GM18519 (cell line): ENCODE results near the gene CPOX.
"Not testable (repeated sequence)": the region's sequence is repeated elsewhere in the genome, so short reads cannot be mapped to it uniquely, and the experiment has no call there.

Source experiments
- ATAC-seq: cut with Tn5 transposase; IDR thresholded peaks from one replicate; pipeline ENCODE4 v1.9.1; 2021; ENCODE audit warnings: mild to moderate bottlenecking, moderate library complexity; ENCODE audit not compliant: unreplicated experiment, low FRiP score

The CPOX gene

DNA sequence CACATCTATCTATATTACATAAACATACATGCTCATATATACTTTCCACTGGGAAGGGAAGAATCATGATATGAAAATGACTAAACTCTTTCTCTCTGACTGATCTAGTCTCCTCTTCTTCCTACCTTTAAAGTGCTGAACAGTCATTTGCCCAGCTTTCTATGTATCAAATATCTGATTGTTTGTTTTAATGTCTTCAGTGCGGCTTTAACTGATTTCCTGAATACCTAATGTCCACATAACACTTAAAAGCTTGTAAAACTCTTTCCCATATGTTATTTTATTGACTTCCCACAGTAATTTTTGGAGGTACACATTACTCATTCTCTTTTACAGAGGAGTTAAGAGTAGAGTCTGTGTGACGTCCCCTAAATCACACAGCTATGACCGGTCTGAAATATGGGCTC lies 28.2 kb downstream of the CPOX start:
- ATAC-seq, result peak; percentile 20

DNA sequence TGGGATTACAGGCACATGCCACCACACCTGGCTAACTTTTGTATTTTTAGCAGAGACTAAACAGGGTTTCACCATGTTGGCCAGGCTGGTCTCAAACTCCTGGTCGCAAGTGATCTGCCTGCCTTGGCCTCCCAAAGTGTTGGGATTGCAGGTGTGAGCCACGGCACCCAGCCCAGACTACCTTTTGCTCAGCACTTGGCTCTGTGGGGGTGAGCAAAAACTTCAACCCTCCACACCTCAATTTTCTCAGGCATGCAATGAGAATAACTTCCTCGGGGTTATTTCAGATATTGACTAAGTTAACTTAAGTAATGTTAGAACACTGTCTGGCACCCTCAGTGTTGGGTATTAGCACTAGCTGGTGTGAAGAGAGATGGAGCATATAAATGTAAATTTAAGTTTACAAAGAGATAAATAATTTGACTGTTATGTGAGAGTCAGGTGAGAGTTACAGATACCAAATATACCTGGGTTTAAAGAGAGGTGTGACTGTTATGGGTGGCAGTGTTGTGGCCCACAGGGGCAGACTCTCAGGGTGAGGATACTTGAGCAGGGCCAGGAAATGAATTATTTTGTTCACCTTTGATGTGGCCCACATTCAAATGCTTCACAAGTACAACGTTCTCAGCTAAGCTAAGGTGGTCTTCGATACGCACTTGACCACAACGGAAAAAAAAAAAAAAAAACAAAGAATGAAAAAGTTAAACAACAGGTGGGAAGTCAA lies 29.0 kb downstream of the CPOX start:
- ATAC-seq, result no peak

- ATAC-seq, result peak; percentile 44
Observed at GRCh38 chr3:98563661-98564281, 29.6 kb downstream of the CPOX start.

DNA sequence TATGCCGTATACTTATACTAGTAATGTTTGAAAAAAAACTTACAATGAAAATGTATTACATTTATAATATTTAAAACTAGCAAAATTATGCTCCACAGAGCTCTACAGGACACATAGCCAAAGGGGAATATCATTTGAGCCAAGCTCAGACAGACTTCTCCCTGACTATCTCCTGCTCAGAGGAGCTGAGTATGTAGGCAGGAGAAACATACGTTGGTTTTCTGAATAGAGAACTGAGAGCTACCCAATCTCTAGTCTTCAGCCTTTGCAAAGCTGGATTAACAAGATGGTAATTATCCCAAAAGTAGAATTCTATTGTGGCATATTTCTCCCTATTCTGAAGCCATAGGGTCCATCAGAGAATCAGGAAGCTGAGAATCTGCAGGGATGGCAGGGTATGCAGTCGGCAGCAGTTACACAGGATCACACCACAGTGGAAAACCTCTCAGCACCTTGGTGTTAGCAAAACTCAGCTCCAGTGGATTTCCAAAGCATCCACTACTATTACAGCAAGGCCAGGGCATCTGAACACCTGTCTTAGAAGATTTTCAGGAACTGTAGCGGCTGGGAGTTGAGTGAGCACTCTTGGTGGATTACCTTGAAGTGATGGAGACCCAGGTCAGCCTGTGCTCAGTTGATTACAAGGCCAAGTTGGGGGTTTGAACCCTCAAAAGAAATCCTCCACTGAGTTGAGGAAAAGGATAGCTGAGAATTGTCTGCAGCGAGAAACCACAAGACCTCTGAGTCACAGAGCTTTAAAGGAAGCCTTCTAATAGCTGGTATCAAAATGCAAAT lies 31.5 kb downstream of the CPOX start:
- no peak for ATAC-seq

DNA sequence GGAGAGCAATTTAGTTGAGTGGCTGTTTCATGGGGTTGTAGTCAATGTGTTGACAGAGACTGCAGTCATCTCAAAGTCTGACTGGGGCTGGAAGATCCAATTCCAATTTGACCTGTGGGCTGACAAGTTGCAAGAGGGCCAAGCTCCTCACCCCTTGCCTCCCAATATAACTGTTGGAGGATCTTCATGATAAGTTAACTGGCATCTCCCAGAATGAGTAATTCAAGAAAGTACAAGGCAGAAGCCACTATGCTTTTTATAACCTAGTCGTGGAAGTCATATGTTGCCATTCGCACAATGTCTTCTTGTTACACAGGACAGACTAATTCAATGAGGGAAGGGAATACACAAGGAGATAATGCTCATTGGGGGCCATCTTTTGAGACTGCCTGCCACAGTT lies 32.5 kb downstream of the CPOX start:
- no peak for ATAC-seq

DNA sequence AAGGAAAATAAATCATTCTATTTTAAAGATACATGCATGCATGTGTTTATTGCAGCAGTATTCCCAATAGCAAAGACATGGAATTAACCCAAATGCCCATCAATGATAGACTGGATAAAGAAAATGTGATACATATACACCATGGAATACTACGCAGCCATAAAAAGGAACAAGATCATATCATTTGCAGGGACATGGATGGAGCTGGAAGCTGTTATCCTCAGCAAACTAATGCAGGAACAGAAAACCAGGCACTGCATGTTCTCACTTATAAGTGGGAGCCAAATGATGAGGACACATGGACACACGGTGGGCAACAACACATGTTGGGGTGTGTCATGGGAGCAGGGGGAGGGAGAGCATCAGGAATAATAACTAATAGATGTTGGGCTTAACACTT lies 33.6 kb downstream of the CPOX start:
- not testable (repeated sequence) for ATAC-seq

DNA sequence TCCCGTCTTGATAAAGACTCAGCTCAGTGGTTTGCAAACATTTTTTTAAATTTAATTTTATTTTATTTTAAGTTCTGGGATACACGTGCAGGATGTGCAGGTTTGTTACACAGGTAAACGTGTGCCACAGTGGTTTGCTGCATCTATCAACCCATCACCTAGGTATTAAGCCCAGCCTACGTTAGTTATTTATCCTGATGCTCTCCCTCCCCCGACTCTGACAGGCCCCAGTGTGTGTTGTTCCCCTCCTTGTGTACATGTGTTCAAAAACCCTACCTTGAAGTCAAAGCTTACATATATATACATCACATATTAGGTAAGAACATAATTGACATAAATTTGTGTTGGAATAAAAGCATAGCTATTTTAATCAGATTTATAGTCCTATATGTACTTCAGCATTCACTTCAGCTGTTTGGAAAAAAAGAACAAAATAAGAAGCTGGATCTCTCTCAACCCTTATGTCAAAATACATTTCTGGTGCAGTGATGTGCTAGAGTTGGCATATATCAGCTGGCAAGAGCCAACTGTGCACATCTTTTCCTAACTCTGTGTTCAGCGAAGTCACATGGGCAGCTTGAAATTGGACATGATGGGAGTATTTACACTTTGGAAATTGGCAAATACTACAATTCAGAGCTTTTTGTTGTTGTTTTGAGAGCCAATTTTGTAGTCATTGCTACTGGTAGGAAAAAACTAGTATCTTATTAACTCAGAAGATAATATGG lies 35.1 kb downstream of the CPOX start:
- no peak for ATAC-seq

GRCh38 chr3:98557324-98558010 lies 35.9 kb downstream of the CPOX start:
- no peak for ATAC-seq

DNA sequence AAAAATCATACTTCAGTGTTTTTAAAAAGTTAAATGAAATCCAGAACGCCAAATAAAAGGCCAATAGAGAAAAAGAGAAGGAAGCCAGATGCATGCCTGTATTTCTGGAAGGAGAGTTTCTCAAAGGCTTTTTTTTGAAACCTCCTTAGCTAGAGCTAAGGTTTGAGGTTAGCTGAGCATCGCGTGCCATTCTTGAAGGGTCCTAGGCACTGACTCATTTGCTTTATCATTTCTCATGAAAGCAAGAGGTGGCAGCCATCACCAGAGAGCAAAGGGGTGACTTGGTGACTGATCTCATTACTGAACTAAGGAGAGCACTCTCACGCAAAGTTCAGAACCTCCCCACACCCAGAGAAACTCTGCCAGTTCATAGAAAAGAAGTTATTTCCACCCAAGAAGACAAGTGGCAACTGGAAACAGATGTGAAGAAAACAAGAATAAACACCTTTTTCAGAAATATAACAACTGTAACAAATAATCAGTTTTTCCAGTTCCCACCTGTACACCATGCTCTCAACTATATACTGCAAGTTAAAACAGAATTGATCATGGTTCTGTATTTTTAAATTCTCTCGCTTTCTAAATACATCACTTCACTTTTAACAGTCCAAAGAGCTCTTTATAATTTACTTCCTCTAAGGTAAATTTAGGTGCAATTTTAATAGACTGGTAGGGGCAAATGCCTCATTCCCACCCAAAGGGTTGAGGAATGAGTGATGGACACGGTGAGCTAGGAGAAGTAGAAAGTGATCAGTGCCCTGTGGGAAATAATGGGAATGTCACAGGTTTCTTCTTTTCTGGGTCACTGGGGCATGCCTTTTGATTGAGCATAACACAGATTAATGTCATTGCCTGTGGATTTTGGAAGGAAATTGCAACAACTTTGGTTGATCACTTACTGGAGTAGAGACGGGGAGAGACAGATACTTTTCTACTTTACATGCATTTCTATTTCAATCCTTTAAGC lies 37.0 kb downstream of the CPOX start:
- peak; percentile 69 for ATAC-seq

GRCh38 chr3:98555025-98555379 lies 38.4 kb downstream of the CPOX start:
- no peak for ATAC-seq

DNA sequence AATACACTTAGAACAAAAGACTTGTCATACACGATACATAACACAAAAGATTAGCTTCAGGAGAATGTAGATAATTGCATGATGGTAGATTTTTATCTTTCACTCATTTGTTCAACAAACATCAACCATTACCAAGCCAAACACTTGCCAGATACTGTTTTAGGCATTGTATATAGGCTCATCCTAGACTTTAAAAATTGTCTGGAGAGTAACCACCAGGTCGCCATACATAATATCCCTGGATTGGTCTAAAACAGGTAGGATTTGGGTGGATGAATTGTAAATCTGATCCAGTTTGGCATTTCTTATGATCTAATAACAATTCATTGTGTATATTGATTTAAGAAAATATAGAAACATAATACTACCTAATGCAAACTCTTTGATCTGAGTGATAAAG lies 38.8 kb downstream of the CPOX start:
- no peak for ATAC-seq

DNA sequence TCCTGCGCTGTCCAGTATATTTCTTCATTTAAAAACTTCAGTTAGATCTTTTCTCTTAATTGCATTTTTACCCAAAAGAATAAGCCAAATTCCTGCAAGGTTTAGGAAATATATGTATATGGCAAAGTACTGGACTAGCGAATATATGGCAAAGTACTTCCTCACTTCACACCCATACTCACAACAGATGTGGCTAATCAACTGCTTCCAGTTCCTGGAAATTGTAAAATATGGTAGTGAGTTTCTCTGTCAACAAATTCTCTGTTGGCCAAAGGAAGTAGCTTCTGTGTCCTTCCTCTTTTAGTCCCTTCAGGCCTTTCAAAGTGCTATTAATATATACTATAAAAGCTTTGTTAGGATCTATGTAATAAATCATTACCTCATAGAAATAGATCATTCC lies 39.7 kb downstream of the CPOX start:
- no peak for ATAC-seq

DNA sequence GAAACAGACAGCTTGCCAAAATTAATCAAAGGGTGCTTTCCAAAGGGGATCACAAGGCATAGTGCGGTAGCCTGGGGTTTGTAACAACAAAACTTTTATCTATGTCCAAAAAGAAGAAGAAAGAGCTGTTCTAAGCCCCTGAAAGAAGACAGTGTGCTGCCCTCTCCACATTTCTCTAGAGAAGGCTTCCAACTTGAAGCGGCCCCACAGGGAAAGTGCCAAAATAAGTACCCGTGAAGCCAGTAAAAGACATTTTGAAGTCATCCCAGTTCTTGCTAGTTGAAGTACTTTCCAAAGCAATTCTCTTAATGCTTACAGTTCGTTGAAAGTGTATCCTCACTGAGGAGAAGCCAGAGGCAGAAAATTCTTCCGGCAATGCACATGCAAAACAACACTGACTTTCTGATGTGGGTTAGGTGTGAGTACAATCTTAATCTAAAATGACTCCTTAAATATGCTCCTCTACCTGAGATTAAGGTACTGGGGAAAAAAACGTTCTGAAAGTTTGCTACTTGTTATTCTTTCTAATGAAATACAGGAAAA lies 40.3 kb downstream of the CPOX start:
- ATAC-seq, result no peak

DNA sequence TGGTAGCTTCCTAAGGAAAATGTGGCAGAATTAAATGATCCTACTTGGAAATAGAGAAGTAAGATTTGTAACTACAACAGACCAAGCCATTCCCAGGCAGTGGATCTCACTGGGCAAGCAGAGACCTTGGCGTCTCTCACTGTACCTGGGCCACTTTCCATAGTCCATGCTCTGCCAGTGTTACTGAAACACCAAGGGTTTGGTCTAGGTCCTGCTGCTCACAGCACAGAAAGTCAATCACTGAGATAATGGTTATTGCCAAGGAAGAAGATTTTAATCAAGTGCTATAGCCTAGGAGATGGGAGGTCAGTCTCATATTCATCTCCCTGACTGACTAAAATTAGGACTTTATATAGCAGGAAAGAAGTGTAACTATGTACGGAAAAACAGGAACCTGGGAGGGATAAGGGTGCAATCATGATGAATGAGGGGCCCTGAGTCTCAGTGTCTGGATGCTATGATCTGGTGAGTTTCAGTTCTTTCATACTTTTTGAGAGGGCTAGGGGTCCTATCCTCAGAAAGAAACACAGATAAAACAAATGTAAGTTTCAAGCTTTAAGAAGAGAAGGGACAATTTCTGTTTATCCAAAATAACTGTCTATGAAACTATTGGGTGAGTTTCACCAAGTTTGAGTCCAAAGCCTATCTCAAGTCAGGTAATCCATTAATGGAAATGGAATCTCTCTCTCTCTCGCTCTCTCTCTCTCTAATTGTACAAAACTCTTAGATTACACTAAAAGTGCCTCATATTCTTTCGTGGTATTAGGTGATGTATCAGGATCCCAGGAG lies 41.0 kb downstream of the CPOX start:
- no peak for ATAC-seq

DNA sequence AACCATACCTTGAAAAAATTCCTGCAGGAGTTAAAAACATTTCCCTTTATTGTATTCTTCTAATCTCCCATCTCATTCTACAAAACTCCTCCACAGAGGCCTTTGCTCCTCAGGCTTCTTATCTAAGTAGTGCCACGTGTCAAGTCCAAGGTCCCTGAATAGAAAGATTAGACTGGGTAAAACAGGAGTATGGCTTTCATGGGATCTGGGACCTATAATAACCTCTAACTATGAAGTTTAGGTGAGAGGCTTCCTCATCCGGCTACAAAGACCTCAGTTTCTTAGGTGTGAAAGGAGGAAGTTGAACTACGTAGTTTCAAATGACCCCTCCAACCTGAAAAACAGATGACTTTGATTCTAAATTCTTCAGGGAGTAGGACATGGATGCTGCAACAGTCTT lies 41.7 kb downstream of the CPOX start:
- ATAC-seq, result no peak

GRCh38 chr3:98551236-98551635 lies 42.2 kb downstream of the CPOX start:
- ATAC-seq, result no peak

DNA sequence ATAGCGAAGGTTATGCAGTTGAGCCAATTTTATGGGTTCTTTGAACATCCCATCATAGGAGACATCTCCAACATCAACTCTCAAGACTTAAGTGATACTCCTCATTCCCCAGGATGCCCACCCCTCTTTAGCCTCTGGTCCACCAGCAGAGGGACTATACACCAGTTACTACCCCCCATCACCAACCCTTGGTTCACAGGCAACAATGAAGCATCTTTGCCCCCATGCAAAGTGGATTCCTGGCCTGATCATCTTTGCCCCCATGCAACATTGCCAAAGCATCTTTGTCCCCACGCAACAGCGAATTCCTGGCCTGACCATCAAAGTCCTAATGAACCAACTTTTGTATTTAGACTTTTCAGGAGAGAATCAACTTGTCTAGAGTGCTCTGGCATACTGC lies 42.6 kb downstream of the CPOX start:
- no peak for ATAC-seq

DNA sequence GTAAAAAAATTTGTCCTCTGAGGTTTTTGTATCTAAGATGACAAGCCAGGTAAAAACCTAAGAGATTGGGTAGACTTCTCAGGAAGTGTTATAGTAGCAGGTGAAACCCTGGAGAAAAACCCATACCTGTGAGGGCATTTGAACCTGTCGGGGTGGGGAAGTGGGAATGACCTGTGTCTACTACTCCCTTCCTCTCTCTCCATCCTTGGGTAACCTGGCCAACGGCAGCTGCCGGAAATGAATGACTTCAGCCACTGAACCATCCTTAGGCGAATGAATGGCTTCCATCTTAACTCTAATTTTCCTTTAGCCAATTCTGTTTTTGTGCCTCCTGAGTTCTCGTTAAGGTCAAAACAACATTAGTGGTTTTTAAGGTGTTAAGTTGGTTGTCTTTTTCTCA lies 44.9 kb downstream of the CPOX start:
- ATAC-seq, result no peak
